Loucy (cell line): ENCODE results near the gene HOXA6.

Source experiments
- EZH2phosphoT487 ChIP-seq: fragments of 200-600 bp; IDR thresholded peaks from 2 replicates; pipeline ENCODE4 v1.6.1; 2018; ENCODE audit warnings: antibody characterized with exemption, mild to moderate bottlenecking, moderate library complexity, borderline replicate concordance
- TF ChIP-seq, protein P1 (sequence below): fragments of 200-600 bp; sonication (generic); conservative IDR thresholded peaks from 2 replicates; pipeline ENCODE4 v1.5.1; 2014; ENCODE audit warnings: mild to moderate bottlenecking, antibody characterized with exemption, low read length

DNA sequence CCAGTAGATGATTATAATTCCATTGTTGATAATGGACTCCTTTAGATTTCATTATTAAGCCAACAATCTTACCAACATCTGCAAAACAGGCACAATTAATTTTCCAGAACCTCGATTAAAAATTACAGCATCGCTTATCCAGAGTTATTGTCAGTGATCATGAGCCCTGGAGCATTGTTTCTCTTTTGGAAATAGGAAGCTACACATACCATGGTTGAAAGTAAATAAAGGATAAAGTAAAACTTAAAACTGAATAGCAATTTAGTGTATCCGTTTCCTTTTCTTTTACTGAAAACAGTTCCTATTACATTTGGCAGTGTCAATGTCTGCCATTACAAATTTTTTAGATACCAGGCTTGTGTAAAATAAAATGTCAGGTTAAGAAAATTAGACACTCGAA, 35.2 kb downstream of the HOXA6 start:
- TF ChIP-seq, protein P1, sequence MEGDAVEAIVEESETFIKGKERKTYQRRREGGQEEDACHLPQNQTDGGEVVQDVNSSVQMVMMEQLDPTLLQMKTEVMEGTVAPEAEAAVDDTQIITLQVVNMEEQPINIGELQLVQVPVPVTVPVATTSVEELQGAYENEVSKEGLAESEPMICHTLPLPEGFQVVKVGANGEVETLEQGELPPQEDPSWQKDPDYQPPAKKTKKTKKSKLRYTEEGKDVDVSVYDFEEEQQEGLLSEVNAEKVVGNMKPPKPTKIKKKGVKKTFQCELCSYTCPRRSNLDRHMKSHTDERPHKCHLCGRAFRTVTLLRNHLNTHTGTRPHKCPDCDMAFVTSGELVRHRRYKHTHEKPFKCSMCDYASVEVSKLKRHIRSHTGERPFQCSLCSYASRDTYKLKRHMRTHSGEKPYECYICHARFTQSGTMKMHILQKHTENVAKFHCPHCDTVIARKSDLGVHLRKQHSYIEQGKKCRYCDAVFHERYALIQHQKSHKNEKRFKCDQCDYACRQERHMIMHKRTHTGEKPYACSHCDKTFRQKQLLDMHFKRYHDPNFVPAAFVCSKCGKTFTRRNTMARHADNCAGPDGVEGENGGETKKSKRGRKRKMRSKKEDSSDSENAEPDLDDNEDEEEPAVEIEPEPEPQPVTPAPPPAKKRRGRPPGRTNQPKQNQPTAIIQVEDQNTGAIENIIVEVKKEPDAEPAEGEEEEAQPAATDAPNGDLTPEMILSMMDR = no peak
- TF ChIP-seq EZH2phosphoT487 = no peak
